Loucy (cell line): ENCODE measurements around the gene UNC80.

Source experiments
- EZH2phosphoT487 ChIP-seq: fragments of 200-600 bp; IDR thresholded peaks from 2 replicates; pipeline ENCODE4 v1.6.1; 2018; ENCODE audit warnings: antibody characterized with exemption, mild to moderate bottlenecking, moderate library complexity, borderline replicate concordance
- TF ChIP-seq, protein P1 (sequence below): fragments of 200-600 bp; sonication (generic); conservative IDR thresholded peaks from 2 replicates; pipeline ENCODE4 v1.5.1; 2014; ENCODE audit warnings: mild to moderate bottlenecking, antibody characterized with exemption, low read length

DNA sequence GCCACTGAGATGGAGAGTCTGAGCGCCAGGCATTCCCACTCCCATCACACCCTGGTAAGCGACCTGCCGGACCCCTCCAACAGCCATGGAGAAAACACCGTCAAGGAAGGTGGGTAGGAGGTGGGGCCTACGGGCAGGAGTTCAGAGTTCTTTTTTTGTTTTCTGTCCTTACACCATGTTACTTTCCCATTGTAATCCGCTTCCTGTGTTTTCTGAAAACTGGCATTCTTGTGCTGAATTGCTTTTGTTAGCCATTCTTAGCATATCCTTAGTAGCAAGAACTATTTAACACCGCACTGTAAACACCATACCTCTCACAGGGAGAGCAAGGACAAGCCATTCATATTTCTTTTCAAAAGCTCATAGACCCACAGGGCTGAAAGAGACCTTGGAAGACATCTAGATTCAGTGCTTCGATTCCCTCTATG lies 46.2 kb downstream of the UNC80 start:
- TF ChIP-seq, protein P1, sequence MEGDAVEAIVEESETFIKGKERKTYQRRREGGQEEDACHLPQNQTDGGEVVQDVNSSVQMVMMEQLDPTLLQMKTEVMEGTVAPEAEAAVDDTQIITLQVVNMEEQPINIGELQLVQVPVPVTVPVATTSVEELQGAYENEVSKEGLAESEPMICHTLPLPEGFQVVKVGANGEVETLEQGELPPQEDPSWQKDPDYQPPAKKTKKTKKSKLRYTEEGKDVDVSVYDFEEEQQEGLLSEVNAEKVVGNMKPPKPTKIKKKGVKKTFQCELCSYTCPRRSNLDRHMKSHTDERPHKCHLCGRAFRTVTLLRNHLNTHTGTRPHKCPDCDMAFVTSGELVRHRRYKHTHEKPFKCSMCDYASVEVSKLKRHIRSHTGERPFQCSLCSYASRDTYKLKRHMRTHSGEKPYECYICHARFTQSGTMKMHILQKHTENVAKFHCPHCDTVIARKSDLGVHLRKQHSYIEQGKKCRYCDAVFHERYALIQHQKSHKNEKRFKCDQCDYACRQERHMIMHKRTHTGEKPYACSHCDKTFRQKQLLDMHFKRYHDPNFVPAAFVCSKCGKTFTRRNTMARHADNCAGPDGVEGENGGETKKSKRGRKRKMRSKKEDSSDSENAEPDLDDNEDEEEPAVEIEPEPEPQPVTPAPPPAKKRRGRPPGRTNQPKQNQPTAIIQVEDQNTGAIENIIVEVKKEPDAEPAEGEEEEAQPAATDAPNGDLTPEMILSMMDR = no peak
- TF ChIP-seq EZH2phosphoT487 = no peak
